ENCODE measurements around the gene IQCF6. TPM values are rescaled to one million over a fixed set of nuclear protein-coding genes. Genes with fewer than 3 reads are reported as not detected.

IQCF6 gene
- total and polyA plus RNA-seq, 2 donors (not counting 1 experiment from before 2014, with no cell fraction given): not detected

- Histone ChIP-seq H3K4me2 (ENCODE audit: extremely low read depth, insufficient read depth, low read length) (no peak overlapping the region), H3K27ac (ENCODE audit: insufficient read depth, low read length) (no peak overlapping the region), H3K4me3 (replicated peaks in 1 of 4; ENCODE audit: control extremely low read depth in 1 of 4, insufficient read depth in 1 of 4, low read depth in 3 of 4, low read length in 4 of 4) (no peak overlapping the region), H3K9ac (ENCODE audit: insufficient read depth, low read length) (no peak overlapping the region), H3K9me3 (ENCODE audit: control insufficient read depth, insufficient read depth, low read depth, low read length) (no peaks in the 10 kb centered on the region), H3K27me3 (ENCODE audit: control insufficient read depth, insufficient read depth, low read length) (no peaks in the 10 kb centered on the region), H3K36me3 (ENCODE audit: control insufficient read depth, insufficient read depth, low read length) (no peaks in the 10 kb centered on the region), H4K20me1 (ENCODE audit: control insufficient read depth, extremely low read depth, insufficient read depth, low read length) (no peaks in the 10 kb centered on the region), H3K79me2 (ENCODE audit: control insufficient read depth, insufficient read depth, low read length) (no peaks in the 10 kb centered on the region), H3K4me1 (ENCODE audit: control insufficient read depth, extremely low read depth, insufficient read depth, low read length) (no peaks in the 10 kb centered on the region), H2AFZ (ENCODE audit: low read length) (no peak overlapping the region)
- no peak for DNase-seq (ENCODE audit: low read depth in 2 of 2)
- TF ChIP-seq EZH2 (IDR thresholded peaks at IDR 0.05; ENCODE audit: low read length, missing control alignments) (no peak), CTCF (conservative IDR thresholded peaks at IDR 0.05 in 1 of 2, IDR thresholded peaks at IDR 0.05 in 1 of 2; ENCODE audit: low read depth in 1 of 2, low read length in 2 of 2) (no peak)
These were observed 40.1 kb upstream of the IQCF6 start for GRCh38 chr3:51819151-51819550.

- no peaks in the 10 kb centered on the region for H3K27me3 ChIP-seq (ENCODE audit: control insufficient read depth, insufficient read depth, low read length)
- no peak overlapping the region for H2AFZ ChIP-seq (ENCODE audit: low read length)
- H3K4me1 ChIP-seq (ENCODE audit: control insufficient read depth, extremely low read depth, insufficient read depth, low read length): no peaks in the 10 kb centered on the region
- H3K9me3 ChIP-seq (ENCODE audit: control insufficient read depth, insufficient read depth, low read depth, low read length): no peaks in the 10 kb centered on the region
- H3K9ac ChIP-seq (ENCODE audit: insufficient read depth, low read length): no peak overlapping the region
- no peak overlapping the region for H3K4me3 ChIP-seq (replicated peaks in 1 of 4; ENCODE audit: control extremely low read depth in 1 of 4, insufficient read depth in 1 of 4, low read depth in 3 of 4, low read length in 4 of 4)
- no peak for DNase-seq (ENCODE audit: low read depth in 2 of 2)
- H4K20me1 ChIP-seq (ENCODE audit: control insufficient read depth, extremely low read depth, insufficient read depth, low read length): no peaks in the 10 kb centered on the region
- TF ChIP-seq CTCF (conservative IDR thresholded peaks at IDR 0.05 in 1 of 2, IDR thresholded peaks at IDR 0.05 in 1 of 2; ENCODE audit: low read depth in 1 of 2, low read length in 2 of 2) (no peak), EZH2 (IDR thresholded peaks at IDR 0.05; ENCODE audit: low read length, missing control alignments) (no peak)
- H3K27ac ChIP-seq (ENCODE audit: insufficient read depth, low read length): no peak overlapping the region
- no peak overlapping the region for H3K4me2 ChIP-seq (ENCODE audit: extremely low read depth, insufficient read depth, low read length)
- H3K36me3 ChIP-seq (ENCODE audit: control insufficient read depth, insufficient read depth, low read length): no peaks in the 10 kb centered on the region
- H3K79me2 ChIP-seq (ENCODE audit: control insufficient read depth, insufficient read depth, low read length): no peaks in the 10 kb centered on the region
These were observed 38.3 kb upstream of the IQCF6 start for GRCh38 chr3:51817375-51817774.

DNA sequence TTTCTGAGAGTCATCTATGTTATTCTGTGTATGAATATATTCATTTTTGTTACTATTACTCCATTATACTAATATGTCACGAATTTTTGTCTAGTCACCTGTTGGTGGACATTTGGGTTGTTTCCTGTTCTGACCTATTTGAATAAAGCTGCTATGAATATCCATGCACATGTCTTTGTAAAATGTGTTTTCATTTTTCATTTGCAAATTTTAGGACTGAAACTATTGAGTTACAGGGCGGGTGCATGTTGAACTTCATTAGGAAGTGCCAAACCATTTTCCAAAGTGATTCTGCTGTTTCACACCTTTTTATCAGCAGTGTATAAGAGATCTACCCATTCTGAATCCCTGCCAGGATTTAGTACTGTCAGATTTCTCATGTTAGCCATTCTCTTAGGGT is 37.7 kb upstream of the IQCF6 start:
- no peaks in the 10 kb centered on the region for H3K36me3 ChIP-seq (ENCODE audit: control insufficient read depth, insufficient read depth, low read length)
- no peaks in the 10 kb centered on the region for H3K27me3 ChIP-seq (ENCODE audit: control insufficient read depth, insufficient read depth, low read length)
- H3K4me3 ChIP-seq (replicated peaks in 1 of 4; ENCODE audit: control extremely low read depth in 1 of 4, insufficient read depth in 1 of 4, low read depth in 3 of 4, low read length in 4 of 4): no peak overlapping the region
- no peak overlapping the region for H3K4me2 ChIP-seq (ENCODE audit: extremely low read depth, insufficient read depth, low read length)
- H3K9me3 ChIP-seq (ENCODE audit: control insufficient read depth, insufficient read depth, low read depth, low read length): no peaks in the 10 kb centered on the region
- H3K9ac ChIP-seq (ENCODE audit: insufficient read depth, low read length): no peak overlapping the region
- TF ChIP-seq EZH2 (IDR thresholded peaks at IDR 0.05; ENCODE audit: low read length, missing control alignments): no peak
- H2AFZ ChIP-seq (ENCODE audit: low read length): no peak overlapping the region
- H3K4me1 ChIP-seq (ENCODE audit: control insufficient read depth, extremely low read depth, insufficient read depth, low read length): no peaks in the 10 kb centered on the region
- H4K20me1 ChIP-seq (ENCODE audit: control insufficient read depth, extremely low read depth, insufficient read depth, low read length): no peaks in the 10 kb centered on the region
- no peak for DNase-seq (ENCODE audit: low read depth in 2 of 2)
- no peak overlapping the region for H3K27ac ChIP-seq (ENCODE audit: insufficient read depth, low read length)
- no peaks in the 10 kb centered on the region for H3K79me2 ChIP-seq (ENCODE audit: control insufficient read depth, insufficient read depth, low read length)

Data from fibroblast of lung (primary cell).